Measurements from ENCODE around the gene IMMP2L.

- TF ChIP-seq CTCF (CRISPR knock-in tag; IDR thresholded peaks at IDR 0.05) (no peak), NFRKB (IDR thresholded peaks at IDR 0.05) (no peak)
Observed at GRCh38 chr7:111238886-111239285, 323.4 kb downstream of the IMMP2L start.

All from HepG2 (cell line).